GM23338 (cell line): ENCODE results near the gene GRIK1. TPM values are rescaled to one million over a fixed set of nuclear protein-coding genes. Genes with fewer than 3 reads are reported as not detected.

ENCODE experiments used
- ATAC-seq: fragments of 200-7000 bp; cut with Tn5 transposase; 3 replicates; pipeline ENCODE4 v1.9.1; 2020
- DNase-seq: peaks from one replicate; pipeline ENCODE4 v3.0.0-alpha.2; 2015; ENCODE audit warnings: low spot score
- H2AFZ ChIP-seq: fragments of 200-600 bp; sonication (generic); 2 replicates; pipeline ENCODE4 v1.8.0; 2016; ENCODE audit warnings: antibody characterized with exemption, mild to moderate bottlenecking, moderate library complexity
- H3F3A ChIP-seq: fragments of 200-600 bp; sonication (generic); replicated peaks from 2 replicates; pipeline ENCODE4 v1.8.0; 2017; ENCODE audit warnings: antibody characterized with exemption, mixed run types, low read depth
- H3K27ac ChIP-seq: fragments of 200-600 bp; sonication (generic); 2 replicates; pipeline ENCODE4 v1.6.1; 2016; ENCODE audit warnings: low read depth
- H3K27me3 ChIP-seq: fragments of 200-600 bp; sonication (generic); 2 replicates; pipeline ENCODE4 v1.8.0; 2016; ENCODE audit warnings: mild to moderate bottlenecking, mixed run types, moderate library complexity; ENCODE audit not compliant: insufficient read depth
- H3K36me3 ChIP-seq: fragments of 200-600 bp; sonication (generic); 2 replicates; pipeline ENCODE4 v1.8.0; 2016; ENCODE audit warnings: mild to moderate bottlenecking; ENCODE audit not compliant: insufficient read depth
- H3K4me1 ChIP-seq: fragments of 200-600 bp; sonication (generic); 2 replicates; pipeline ENCODE4 v1.8.0; 2016; ENCODE audit warnings: mild to moderate bottlenecking, moderate library complexity; ENCODE audit not compliant: insufficient read depth
- H3K4me2 ChIP-seq: fragments of 200-600 bp; sonication (generic); 2 replicates; pipeline ENCODE4 v1.7.1; 2017; ENCODE audit warnings: mixed run types
- H3K4me3 ChIP-seq: fragments of 200-600 bp; sonication (generic); 2 replicates; pipeline ENCODE4 v1.6.1; 2016; ENCODE audit warnings: mixed run types
- H3K79me2 ChIP-seq: fragments of 200-600 bp; sonication (generic); replicated peaks from 2 replicates; pipeline ENCODE4 v1.8.0; 2017; ENCODE audit warnings: mild to moderate bottlenecking; ENCODE audit not compliant: insufficient read depth
- H3K9me2 ChIP-seq: fragments of 200-600 bp; sonication (generic); 2 replicates; pipeline ENCODE4 v1.8.0; 2017; ENCODE audit not compliant: insufficient read depth
- H4K20me1 ChIP-seq: fragments of 200-600 bp; sonication (generic); replicated peaks from 2 replicates; pipeline ENCODE4 v1.8.0; 2017; ENCODE audit warnings: mild to moderate bottlenecking; ENCODE audit not compliant: insufficient read depth
- H3K27ac Mint-ChIP-seq: 2 replicates; pipeline ENCODE4 v1.8.0; 2020; ENCODE audit warnings: inconsistent platforms, mild to moderate bottlenecking, moderate library complexity, mixed read lengths
- H3K27me3 Mint-ChIP-seq: 3 replicates; pipeline ENCODE4 v1.8.0; 2022; ENCODE audit warnings: low read depth, mild to moderate bottlenecking, moderate library complexity, mixed read lengths, inconsistent platforms; ENCODE audit not compliant: insufficient read depth, poor library complexity
- H3K36me3 Mint-ChIP-seq: 3 replicates; pipeline ENCODE4 v1.8.0; 2021; ENCODE audit warnings: low read depth, mild to moderate bottlenecking, inconsistent platforms, moderate library complexity, mixed read lengths
- H3K4me1 Mint-ChIP-seq: 3 replicates; pipeline ENCODE4 v1.8.0; 2020; ENCODE audit warnings: mild to moderate bottlenecking, inconsistent platforms, mixed read lengths
- H3K4me3 Mint-ChIP-seq: 3 replicates; pipeline ENCODE4 v1.8.0; 2021; ENCODE audit warnings: moderate library complexity, mild to moderate bottlenecking, inconsistent platforms, mixed read lengths
- H3K9me3 Mint-ChIP-seq: 3 replicates; pipeline ENCODE4 v1.8.0; 2020; ENCODE audit warnings: moderate library complexity, mild to moderate bottlenecking, inconsistent platforms, mixed read lengths
- CREB1 ChIP-seq: fragments of 250-450 bp; sonication (Bioruptor Pico); IDR thresholded peaks from 2 replicates; pipeline ENCODE4 v1.5.0; 2020; ENCODE audit warnings: low read depth, mild to moderate bottlenecking, moderate library complexity
- CTCF ChIP-seq, 2 experiments: fragments of 200-600 bp in 1 of 2; sonication (generic) in 1 of 2; conservative IDR thresholded peaks; 2 replicates each; pipeline versions ENCODE4 v1.5.1 to v1.6.1; 2016 to 2017; ENCODE audit warnings: antibody characterized with exemption in 2 of 2, low read depth in 2 of 2, mild to moderate bottlenecking in 2 of 2, moderate library complexity in 1 of 2
- ETS1 ChIP-seq: IDR thresholded peaks from 2 replicates; pipeline ENCODE4 v1.6.1; 2016; ENCODE audit warnings: antibody characterized with exemption
- EZH2phosphoT487 ChIP-seq: fragments of 200-600 bp; sonication (generic); IDR thresholded peaks from one replicate; pipeline ENCODE4 v1.8.1; 2018; ENCODE audit warnings: antibody characterized with exemption; ENCODE audit not compliant: unreplicated experiment
- JUNB ChIP-seq: IDR thresholded peaks from one replicate; pipeline ENCODE4 v1.6.1; 2016; ENCODE audit warnings: antibody characterized with exemption; ENCODE audit not compliant: unreplicated experiment
- NANOG ChIP-seq: IDR thresholded peaks from 2 replicates; pipeline ENCODE4 v1.6.1; 2016; ENCODE audit warnings: antibody characterized with exemption, borderline replicate concordance
- REST ChIP-seq: IDR thresholded peaks from one replicate; pipeline ENCODE4 v1.6.1; 2018; ENCODE audit warnings: antibody characterized with exemption; ENCODE audit not compliant: unreplicated experiment
- STAT1 ChIP-seq: IDR thresholded peaks from one replicate; pipeline ENCODE4 v1.6.1; 2016; ENCODE audit warnings: antibody characterized with exemption; ENCODE audit not compliant: unreplicated experiment
- ZNF114 ChIP-seq: fragments of 250-450 bp; sonication (Bioruptor Pico); IDR thresholded peaks from 2 replicates; pipeline ENCODE4 v1.5.0; 2020; ENCODE audit warnings: mild to moderate bottlenecking, moderate library complexity
- ZNF331 ChIP-seq: fragments of 250-450 bp; sonication (Bioruptor Pico); IDR thresholded peaks from 2 replicates; pipeline ENCODE4 v1.5.0; 2020; ENCODE audit warnings: low read depth, mild to moderate bottlenecking, moderate library complexity
- ZNF462 ChIP-seq: fragments of 250-450 bp; sonication (Bioruptor Pico); IDR thresholded peaks from 2 replicates; pipeline ENCODE4 v1.5.0; 2020; ENCODE audit warnings: mild to moderate bottlenecking, moderate library complexity
- polyA plus RNA-seq: library from polyadenylated mRNA; unstranded; fragments of >200 nt; fragmentation: Nextera tagmentation; extraction: Ambion mirVana; gene quantifications from 2 replicates; pipeline ENCODE4 v1.2.1, GENCODE V29; 2016
- total RNA-seq: library from RNA; depleted of rRNA; stranded (reverse); fragments of >200 nt; shearing (Covaris generic); gene quantifications from 2 replicates; pipeline ENCODE4 v1.2.3, GENCODE V29; 2014

GRIK1 gene
- total and polyA plus RNA-seq, 2 experiments from 2014 or later, result 0.18 to 0.42 TPM

- no peak overlapping the region for H3K4me3 Mint-ChIP-seq
- ATAC-seq, result no peak
- Histone ChIP-seq H3K4me3 (no peak overlapping the region), H2AFZ (no peak overlapping the region), H3K79me2 (no peaks in the 10 kb centered on the region), H3K9me2 (peaks cover 10% of the 10 kb centered on the region; the same call in 1 of the 2 replicates), H3K27ac (no peak overlapping the region), H3F3A (no peaks in the 10 kb centered on the region), H4K20me1 (no peaks in the 10 kb centered on the region), H3K4me2 (no peak overlapping the region), H3K4me1 (no peaks in the 10 kb centered on the region; the same call in none of the 2 replicates), H3K36me3 (no peaks in the 10 kb centered on the region), H3K27me3 (no peaks in the 10 kb centered on the region)
- H3K27ac Mint-ChIP-seq, result no peak overlapping the region
- no peak for TF ChIP-seq STAT1
- no peak for TF ChIP-seq ETS1
- no peak for TF ChIP-seq JUNB
- no peak for TF ChIP-seq ZNF114 (CRISPR knock-in tag)
- TF ChIP-seq CREB1 (CRISPR knock-in tag), result no peak
- TF ChIP-seq REST, result no peak
- no peak for TF ChIP-seq NANOG
- no peak for TF ChIP-seq ZNF331 (CRISPR knock-in tag)
- no peak for TF ChIP-seq EZH2phosphoT487
- TF ChIP-seq ZNF462, result no peak
- no peak for TF ChIP-seq CTCF (conservative IDR thresholded peaks at IDR 0.05; ENCODE audit: low read depth in 2 of 2)
- DNase-seq, result no peak
- H3K36me3 Mint-ChIP-seq, result no peaks in the 10 kb centered on the region
- peaks cover 10% of the 10 kb centered on the region for H3K4me1 Mint-ChIP-seq
- H3K27me3 Mint-ChIP-seq, result no peaks in the 10 kb centered on the region
- H3K9me3 Mint-ChIP-seq, result no peaks in the 10 kb centered on the region; the same call in 2 of the 3 replicates
Measured at GRCh38 chr21:29658934-29659203, 280.9 kb downstream of the GRIK1 start.
